K562 (cell line): ENCODE measurements around the gene NELL1. TPM values are rescaled to one million over a fixed set of nuclear protein-coding genes. Genes with fewer than 3 reads are reported as not detected.

Source experiments
- ATAC-seq: fragments of 200-7000 bp; cut with Tn5 transposase; 3 replicates; pipeline ENCODE4 v1.9.1; 2020; ENCODE audit warnings: moderate library complexity
- BruUV-seq: library from RNA; stranded (reverse); fragments of 400-500 nt; replicated peaks from 2 replicates; lab custom pipeline; 2021; lab: Mats Ljungman, UMichigan
- CTCF ChIA-PET: fragments of 300-600 bp; formaldehyde crosslinking; extraction: SDS; loops from one replicate; lab custom pipeline; 2021; ENCODE audit warnings: low intra/inter-chr PET ratio; lab: Yijun Ruan, JAX
- POLR2A ChIA-PET: fragments of 300-600, 350-650 bp; sonication (Branson Sonifier 250); formaldehyde crosslinking; extraction: SDS; loops from one replicate; lab custom pipeline; 2021; ENCODE audit warnings: antibody characterized with exemption, inconsistent platforms; lab: Yijun Ruan, JAX
- DNase-seq, 4 experiments: peaks; one replicate each; pipeline versions ENCODE4 v3.0.0 to v3.0.0-alpha.2; 2011 to 2018; ENCODE audit warnings: low spot score in 3 of 4, mixed read lengths in 3 of 4; ENCODE audit errors: extremely low read depth in 1 of 4
- FAIRE-seq: peaks from 2 replicates; lab custom pipeline; 2011; peaks lifted over from hg19 to GRCh38; lab: Jason Lieb, UNC
- H2AFZ ChIP-seq: 2 replicates; pipeline ENCODE4 v1.6.0; 2011; ENCODE audit warnings: low read depth, low read length, control low read depth, inconsistent platforms
- H3K27ac ChIP-seq: fragments of 200-600 bp; 3 replicates; pipeline ENCODE4 v1.8.0; 2011; ENCODE audit warnings: low read depth, mild to moderate bottlenecking, control low read depth, inconsistent platforms, low read length, moderate library complexity, mixed read lengths; ENCODE audit errors: extremely low read depth
- H3K27me3 ChIP-seq, 2 experiments: fragments of 300-600 bp in 1 of 2; 2 replicates in 1 of 2; 3 replicates in 1 of 2; pipeline versions ENCODE4 v1.6.0 to v1.8.0; 2011; ENCODE audit warnings: inconsistent platforms in 2 of 2, low read length in 2 of 2, mild to moderate bottlenecking in 1 of 2, mixed read lengths in 1 of 2, moderate library complexity in 1 of 2; ENCODE audit not compliant: control insufficient read depth in 2 of 2, insufficient read depth in 2 of 2
- H3K36me3 ChIP-seq: fragments of 300-600 bp; 3 replicates; pipeline ENCODE4 v1.8.0; 2011; ENCODE audit warnings: mild to moderate bottlenecking, low read length, inconsistent platforms; ENCODE audit not compliant: control insufficient read depth, insufficient read depth
- H3K4me1 ChIP-seq, 2 experiments: fragments of 200-600 bp in 1 of 2; replicated peaks in 1 of 2; 2 replicates in 1 of 2; 3 replicates in 1 of 2; pipeline versions ENCODE4 v1.5.1 to v1.8.0; 2011; ENCODE audit warnings: inconsistent platforms in 2 of 2, low read length in 2 of 2, mild to moderate bottlenecking in 1 of 2, mixed read lengths in 1 of 2, moderate library complexity in 1 of 2; ENCODE audit not compliant: control insufficient read depth in 2 of 2, insufficient read depth in 2 of 2
- H3K4me2 ChIP-seq: 2 replicates; pipeline ENCODE4 v1.6.1; 2011; ENCODE audit warnings: low read length, control low read depth, inconsistent platforms, mixed read lengths; ENCODE audit not compliant: insufficient read depth
- H3K4me3 ChIP-seq: fragments of 200-600 bp; sonication (generic), shearing (Covaris generic); 2 replicates; pipeline ENCODE4 v1.5.1; 2016; ENCODE audit warnings: control low read depth, inconsistent platforms
- H3K79me2 ChIP-seq: fragments of 200-600 bp; 3 replicates; pipeline ENCODE4 v1.8.0; 2011; ENCODE audit warnings: low read length, inconsistent platforms; ENCODE audit not compliant: control insufficient read depth, insufficient read depth
- H3K9ac ChIP-seq, 2 experiments: 2 replicates each; pipeline versions ENCODE4 v1.6.0 to v1.6.1; 2011; ENCODE audit warnings: low read depth in 2 of 2, low read length in 2 of 2, control low read depth in 1 of 2, inconsistent platforms in 1 of 2, mild to moderate bottlenecking in 1 of 2, mixed read lengths in 1 of 2; ENCODE audit not compliant: insufficient read depth in 1 of 2
- H3K9me1 ChIP-seq: one replicate; pipeline ENCODE4 v1.6.0; 2011; ENCODE audit warnings: inconsistent platforms, mild to moderate bottlenecking, low read length, moderate library complexity; ENCODE audit not compliant: control insufficient read depth, insufficient read depth
- H3K9me3 ChIP-seq: replicated peaks from 2 replicates; pipeline ENCODE4 v1.5.1; 2011; ENCODE audit warnings: low read depth, low read length, inconsistent platforms; ENCODE audit not compliant: control insufficient read depth, insufficient read depth
- H4K20me1 ChIP-seq: replicated peaks from 2 replicates; pipeline ENCODE4 v1.6.1; 2011; ENCODE audit warnings: low read length, inconsistent platforms, mixed read lengths; ENCODE audit not compliant: control insufficient read depth, insufficient read depth
- CBFB ChIP-seq: sonication (generic); formaldehyde crosslinking; IDR thresholded peaks from 2 replicates; pipeline ENCODE4 v1.4.0; 2020; ENCODE audit warnings: mild to moderate bottlenecking, missing genetic modification reagents
- E2F6 ChIP-seq, 2 experiments: IDR thresholded peaks; 2 replicates each; pipeline ENCODE4 v1.6.1; 2011; ENCODE audit warnings: borderline replicate concordance in 1 of 2, control low read depth in 1 of 2, low read depth in 1 of 2, low read length in 1 of 2, mild to moderate bottlenecking in 1 of 2, mixed read lengths in 1 of 2, moderate library complexity in 1 of 2; ENCODE audit not compliant: insufficient read depth in 1 of 2, insufficient read length in 1 of 2, poor library complexity in 1 of 2, severe bottlenecking in 1 of 2; ENCODE audit errors: extremely low read depth in 1 of 2
- HES1 ChIP-seq: fragments of 450-650 bp; IDR thresholded peaks from 2 replicates; pipeline ENCODE4 v1.6.1; 2016; ENCODE audit warnings: low read depth, mild to moderate bottlenecking, moderate library complexity
- ILF3 ChIP-seq: fragments of 450-650 bp; IDR thresholded peaks from 2 replicates; pipeline ENCODE4 v1.6.1; 2018; ENCODE audit warnings: antibody characterized with exemption, mild to moderate bottlenecking, moderate library complexity, borderline replicate concordance
- JUN ChIP-seq, 2 experiments: sonication (generic) in 1 of 2; formaldehyde crosslinking in 1 of 2; IDR thresholded peaks; 2 replicates each; pipeline versions ENCODE4 v1.6.1 to v1.8.0; 2012 to 2022; ENCODE audit warnings: borderline replicate concordance in 2 of 2, mild to moderate bottlenecking in 2 of 2, improper control_type of control experiment in 1 of 2, low read depth in 1 of 2, low read length in 1 of 2, missing genetic modification reagents in 1 of 2
- NFATC3 ChIP-seq: fragments of 450-650 bp; IDR thresholded peaks from 2 replicates; pipeline ENCODE4 v1.6.1; 2017; ENCODE audit warnings: mild to moderate bottlenecking
- SMARCE1 ChIP-seq: fragments of 450-650 bp; IDR thresholded peaks from 2 replicates; pipeline ENCODE4 v1.7.1; 2016; ENCODE audit warnings: mild to moderate bottlenecking
- ZNF212 ChIP-seq: fragments of 450-650 bp; formaldehyde crosslinking; IDR thresholded peaks from 2 replicates; pipeline ENCODE4 v1.4.0; 2020; ENCODE audit warnings: mild to moderate bottlenecking
- ZNF764 ChIP-seq: fragments of 250-450 bp; sonication (Bioruptor Pico); IDR thresholded peaks from 2 replicates; pipeline ENCODE4 v1.4.0; 2020; ENCODE audit warnings: low read depth, mild to moderate bottlenecking, moderate library complexity
- WGBS: fragments of 100-300 bp; shearing (Covaris generic); methylation state at CpG from one replicate; pipeline ENCODE4 v1.1.6; 2016; ENCODE audit warnings: low coverage, mixed read lengths; ENCODE audit not compliant: insufficient coverage; ENCODE audit errors: missing lambda C conversion rate; 5-methylcytosine and 5-hydroxymethylcytosine counted together
- in situ Hi-C: fragments of 300-500 bp; cut with MboI; formaldehyde crosslinking; loops from 4 replicates; pipeline ENCODE4 v1.15.0; 2018; ENCODE audit warnings: inconsistent platforms, mixed read lengths
- intact Hi-C: fragments of 100-400 bp; cut with micrococcal nuclease; formaldehyde crosslinking; loops from 2 replicates; pipeline ENCODE4 v1.14.2; 2022
- polyA plus RNA-seq, 8 experiments: library from polyadenylated mRNA; depleted of rRNA in 4 of 8; stranded (reverse) in 5 of 8; unstranded in 3 of 8; fragments of >200 nt; fragmentation: Nextera tagmentation in 2 of 8; fragmentation: Illumina TruSeq in 1 of 8; extraction: Ambion mirVana in 2 of 8; extraction: Trizol in 1 of 8; gene quantifications; 2 replicates each; pipeline versions ENCODE4 v1.2.1 to v1.2.3, GENCODE V29; 2011 to 2014; ENCODE audit warnings: inconsistent platforms in 1 of 8, missing spikeins in 1 of 8
- total RNA-seq, 7 experiments: library from RNA; depleted of rRNA in 6 of 7; stranded (reverse); fragments of >200 nt in 6 of 7; fragmentation: Illumina TruSeq in 2 of 7; extraction: Trizol in 2 of 7; gene quantifications; 2 replicates each; pipeline versions ENCODE4 v1.2.1 to v1.2.3, GENCODE V29; 2011 to 2021; ENCODE audit warnings: low replicate concordance in 1 of 7

NELL1 gene
- total and polyA plus RNA-seq, 9 of the 15 experiments (the other 6 are each of a cell fraction or from before 2014, with no cell fraction given): not detected

GRCh38 chr11:20881328-20882079 is 212.1 kb downstream of the NELL1 start (continued):
- TF ChIP-seq CBFB: no peak
- TF ChIP-seq HES1: no peak
- TF ChIP-seq SMARCE1: no peak
- no peak for TF ChIP-seq ZNF764 (CRISPR knock-in tag)
- no peak for TF ChIP-seq JUN (IDR thresholded peaks at IDR 0.05; ENCODE audit: borderline replicate concordance, low read depth, low read length)
- no peak for TF ChIP-seq JUN (CRISPR knock-in tag; IDR thresholded peaks at IDR 0.05; ENCODE audit: borderline replicate concordance)
- TF ChIP-seq NFATC3: no peak
- TF ChIP-seq E2F6 (IDR thresholded peaks at IDR 0.05; ENCODE audit: borderline replicate concordance in 1 of 2, extremely low read depth in 1 of 2, insufficient read depth in 1 of 2, insufficient read length in 1 of 2, low read depth in 1 of 2, low read length in 1 of 2, poor library complexity in 1 of 2, severe bottlenecking in 1 of 2): no peak

GRCh38 chr11:20887137-20887536 is 217.8 kb downstream of the NELL1 start:
- H3K4me2 ChIP-seq: no peak overlapping the region
- ChIA-PET CTCF (no interaction called here), POLR2A (no interaction called here)
- no peaks in the 10 kb centered on the region for H3K36me3 ChIP-seq
- H3K9ac ChIP-seq: no peak overlapping the region
- ATAC-seq (no peak), FAIRE-seq (no peak), DNase-seq (no peak)
- in situ Hi-C loops (no loop called here), intact Hi-C loops (no loop called here)
- no peak overlapping the region for H2AFZ ChIP-seq
- H3K4me1 ChIP-seq: no peaks in the 10 kb centered on the region
- H3K27me3 ChIP-seq: no peaks in the 10 kb centered on the region
- H3K27ac ChIP-seq: no peak overlapping the region
- WGBS: 0% methylated on average over 2 of the region's 2 CpGs
- no peaks in the 10 kb centered on the region for H3K9me3 ChIP-seq
- no peaks in the 10 kb centered on the region for H3K9me1 ChIP-seq
- no peak for TF ChIP-seq ZNF212
- no peak for TF ChIP-seq ILF3
- TF ChIP-seq, all 486 proteins: peak for 0
- Histone ChIP-seq H3K4me3 (no peak overlapping the region), H4K20me1 (no peaks in the 10 kb centered on the region), H3K79me2 (no peaks in the 10 kb centered on the region)
- no TSS peak for BruUV-seq
